Sigmoid colon (tissue), 7 donors: ENCODE results near the gene MRC2. TPM values are rescaled to one million over a fixed set of nuclear protein-coding genes. Genes with fewer than 3 reads are reported as not detected.

Experiments
- DNase-seq: peaks from one replicate; pipeline ENCODE4 v3.0.0-alpha.2; 2019
- H3K27ac ChIP-seq, 4 donors: fragments of 200-600 bp; sonication (generic); one replicate each; pipeline ENCODE4 v1.5.1; 2016 to 2019; ENCODE audit warnings: mild to moderate bottlenecking in 1 of 4
- H3K27me3 ChIP-seq, 3 donors: fragments of 200-600 bp; sonication (generic); one replicate each; pipeline ENCODE4 v1.5.1; 2019; ENCODE audit warnings: mild to moderate bottlenecking in 1 of 3
- H3K36me3 ChIP-seq, 4 donors: fragments of 200-600 bp; sonication (generic); one replicate each; pipeline ENCODE4 v1.5.1; 2016 to 2019
- H3K4me1 ChIP-seq, 4 donors: fragments of 200-600 bp; sonication (generic); one replicate each; pipeline ENCODE4 v1.5.1; 2017 to 2019
- H3K4me3 ChIP-seq, 4 donors: fragments of 200-600 bp; sonication (generic); one replicate each; pipeline ENCODE4 v1.5.1; 2017 to 2019; ENCODE audit warnings: mild to moderate bottlenecking in 2 of 4, moderate library complexity in 1 of 4
- H3K9me3 ChIP-seq, 4 donors: fragments of 200-600 bp in 3 of 4; sonication (generic) in 3 of 4; one replicate each; pipeline versions ENCODE4 v1.5.1 to v1.6.1; 2013 to 2019
- EP300 ChIP-seq, 4 donors: sonication (generic); formaldehyde crosslinking; IDR thresholded peaks; one replicate each; pipeline ENCODE4 v1.6.1; 2017; ENCODE audit warnings: antibody characterized with exemption in 4 of 4
- POLR2A ChIP-seq, 2 donors: fragments of 450-650 bp; IDR thresholded peaks; one replicate each; pipeline ENCODE4 v1.6.1; 2016; ENCODE audit warnings: antibody characterized with exemption in 2 of 2, mild to moderate bottlenecking in 2 of 2, moderate library complexity in 2 of 2
- POLR2AphosphoS5 ChIP-seq, 4 donors: sonication (generic); formaldehyde crosslinking; IDR thresholded peaks; one replicate each; pipeline ENCODE4 v1.6.1; 2017; ENCODE audit warnings: antibody characterized with exemption in 4 of 4
- WGBS, 2 donors: extraction: QIAGEN DNeasy Blood & Tissue Kit; methylation state at CpG; one replicate each; pipeline ENCODE4 v1.1.7; 2013; 5-methylcytosine and 5-hydroxymethylcytosine counted together
- intact Hi-C: fragments of 100-400 bp; cut with DNase I; formaldehyde crosslinking; loops from one replicate; pipeline ENCODE4 v1.15.1; 2023
- polyA plus RNA-seq, 3 donors: library from polyadenylated mRNA; stranded (reverse); fragments of 200-250 nt; gene quantifications; one replicate each; pipeline ENCODE4 v1.2.3, GENCODE V29; 2013
- total RNA-seq, 4 donors: library from RNA; depleted of rRNA; stranded (reverse); fragments of >200 nt; gene quantifications; one replicate each; pipeline ENCODE4 v1.1.0, GENCODE V29; 2016
- TF ChIP-seq, protein P1 (sequence below), 4 experiments: fragments of 450-650 bp in 3 of 4; fragments of 200-600 bp in 1 of 4; IDR thresholded peaks; one replicate each; pipeline ENCODE4 v1.5.1; 2016 to 2019; ENCODE audit warnings: antibody characterized with exemption in 4 of 4, mild to moderate bottlenecking in 3 of 4, moderate library complexity in 2 of 4
- donor health status: healthy with polysubstance abuse.
- donor health status: Bipolar disorder and iron deficiency.
- donor health status: healthy.

Gene MRC2
- total and polyA plus RNA-seq, 7 donors = 2.5 to 94.4 (median 19.6) TPM

- H3K4me3 ChIP-seq = no peak overlapping the region
- no peaks in the 10 kb centered on the region for H3K36me3 ChIP-seq
- WGBS, 2 donors = 69 to 77% methylated on average over 27 of the region's 27 CpGs
- H3K9me3 ChIP-seq = no peaks in the 10 kb centered on the region
- H3K4me1 ChIP-seq = peaks cover 0 to 21% (median 14%) of the 10 kb centered on the region in 4 donors
- TF ChIP-seq, protein P1, sequence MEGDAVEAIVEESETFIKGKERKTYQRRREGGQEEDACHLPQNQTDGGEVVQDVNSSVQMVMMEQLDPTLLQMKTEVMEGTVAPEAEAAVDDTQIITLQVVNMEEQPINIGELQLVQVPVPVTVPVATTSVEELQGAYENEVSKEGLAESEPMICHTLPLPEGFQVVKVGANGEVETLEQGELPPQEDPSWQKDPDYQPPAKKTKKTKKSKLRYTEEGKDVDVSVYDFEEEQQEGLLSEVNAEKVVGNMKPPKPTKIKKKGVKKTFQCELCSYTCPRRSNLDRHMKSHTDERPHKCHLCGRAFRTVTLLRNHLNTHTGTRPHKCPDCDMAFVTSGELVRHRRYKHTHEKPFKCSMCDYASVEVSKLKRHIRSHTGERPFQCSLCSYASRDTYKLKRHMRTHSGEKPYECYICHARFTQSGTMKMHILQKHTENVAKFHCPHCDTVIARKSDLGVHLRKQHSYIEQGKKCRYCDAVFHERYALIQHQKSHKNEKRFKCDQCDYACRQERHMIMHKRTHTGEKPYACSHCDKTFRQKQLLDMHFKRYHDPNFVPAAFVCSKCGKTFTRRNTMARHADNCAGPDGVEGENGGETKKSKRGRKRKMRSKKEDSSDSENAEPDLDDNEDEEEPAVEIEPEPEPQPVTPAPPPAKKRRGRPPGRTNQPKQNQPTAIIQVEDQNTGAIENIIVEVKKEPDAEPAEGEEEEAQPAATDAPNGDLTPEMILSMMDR (IDR thresholded peaks at IDR 0.05) = no peak
- TF ChIP-seq POLR2AphosphoS5 (IDR thresholded peaks at IDR 0.05) = no peak
- TF ChIP-seq POLR2A (IDR thresholded peaks at IDR 0.05) = no peak
- intact Hi-C loops = no loop called here
- peak; percentile 53 for DNase-seq
- H3K27ac ChIP-seq = no peak overlapping the region
- H3K27me3 ChIP-seq = peaks cover 4 to 25% (median 17%) of the 10 kb centered on the region in 3 donors
Measured at GRCh38 chr17:62631936-62632924, 4.8 kb downstream of the MRC2 start.

DNA sequence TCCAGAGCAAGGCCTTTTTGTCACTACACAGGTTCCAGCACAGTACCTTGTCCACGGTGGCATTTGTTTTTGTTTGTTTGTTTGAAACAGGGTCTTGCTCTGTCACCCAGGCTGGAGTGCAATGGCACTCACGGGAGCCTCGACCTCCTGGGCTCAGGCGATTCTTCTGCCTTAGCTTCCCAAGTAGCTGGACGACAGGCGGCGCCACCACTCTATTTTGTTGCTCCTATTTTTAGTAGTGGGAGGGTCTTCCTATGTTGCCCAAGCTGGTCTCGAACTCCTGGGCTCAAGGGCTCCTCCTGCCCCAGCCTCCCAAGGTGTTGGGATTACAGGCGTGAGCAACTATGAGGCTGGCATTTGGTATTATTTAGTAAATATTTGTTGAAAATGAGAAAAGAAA lies 10.3 kb downstream of the MRC2 start:
- no peak overlapping the region for H3K4me3 ChIP-seq
- intact Hi-C loops = no loop called here
- WGBS, 2 donors = 79 to 80% methylated on average over 9 of the region's 9 CpGs
- no peaks in the 10 kb centered on the region for H3K9me3 ChIP-seq
- TF ChIP-seq POLR2AphosphoS5 (IDR thresholded peaks at IDR 0.05) = no peak
- H3K4me1 ChIP-seq = no peaks in the 10 kb centered on the region
- DNase-seq = peak; percentile 36
- H3K36me3 ChIP-seq = no peaks in the 10 kb centered on the region
- H3K27me3 ChIP-seq = no peaks in the 10 kb centered on the region
- no peak overlapping the region for H3K27ac ChIP-seq

GRCh38 chr17:62641153-62641552 lies 13.7 kb downstream of the MRC2 start:
- H3K4me3 ChIP-seq = no peak overlapping the region

DNA sequence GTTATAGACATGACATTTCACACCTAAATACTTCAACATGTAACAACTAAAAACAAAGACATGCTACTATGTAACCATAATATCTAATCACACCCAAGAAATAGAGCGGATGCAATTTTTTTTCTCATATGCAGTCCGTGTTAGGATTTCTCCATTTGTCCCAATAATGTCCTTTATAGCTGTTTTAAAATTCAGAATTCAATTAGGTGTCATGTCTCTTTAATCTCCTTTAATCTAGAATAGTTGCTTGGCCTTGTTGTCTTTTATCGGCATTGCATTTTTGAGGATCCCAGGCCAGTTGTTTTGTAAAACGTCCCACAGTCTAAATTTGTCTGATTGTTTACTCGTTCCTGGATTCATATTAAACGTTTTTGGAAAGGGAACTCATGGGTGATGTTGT lies 14.5 kb downstream of the MRC2 start:
- intact Hi-C loops = no loop called here
- H3K27me3 ChIP-seq = no peaks in the 10 kb centered on the region
- WGBS, 2 donors = 75 to 81% methylated on average over 6 of the region's 6 CpGs
- no peak overlapping the region for H3K27ac ChIP-seq
- H3K4me3 ChIP-seq = no peak overlapping the region
- H3K36me3 ChIP-seq = no peaks in the 10 kb centered on the region
- H3K9me3 ChIP-seq = no peaks in the 10 kb centered on the region
- DNase-seq = no peak
- no peak for TF ChIP-seq POLR2AphosphoS5 (IDR thresholded peaks at IDR 0.05)
- TF ChIP-seq, protein P1 (IDR thresholded peaks at IDR 0.05) = no peak
- TF ChIP-seq POLR2A (IDR thresholded peaks at IDR 0.05) = no peak
- no peak for TF ChIP-seq EP300 (IDR thresholded peaks at IDR 0.05)
- H3K4me1 ChIP-seq = no peaks in the 10 kb centered on the region

More at GRCh38 chr17:62641153-62641552, 13.7 kb downstream of the MRC2 start:
- no peaks in the 10 kb centered on the region for H3K9me3 ChIP-seq
- H3K27ac ChIP-seq = no peak overlapping the region
- H3K27me3 ChIP-seq = no peaks in the 10 kb centered on the region
- WGBS, 2 donors = 83 to 91% methylated on average over 10 of the region's 10 CpGs
- H3K36me3 ChIP-seq = no peaks in the 10 kb centered on the region
- intact Hi-C loops = no loop called here
- TF ChIP-seq POLR2A (IDR thresholded peaks at IDR 0.05) (no peak), EP300 (IDR thresholded peaks at IDR 0.05) (no peak), POLR2AphosphoS5 (IDR thresholded peaks at IDR 0.05) (no peak)
- TF ChIP-seq, protein P1 (IDR thresholded peaks at IDR 0.05) = no peak
- no peak for DNase-seq
- no peaks in the 10 kb centered on the region for H3K4me1 ChIP-seq

DNA sequence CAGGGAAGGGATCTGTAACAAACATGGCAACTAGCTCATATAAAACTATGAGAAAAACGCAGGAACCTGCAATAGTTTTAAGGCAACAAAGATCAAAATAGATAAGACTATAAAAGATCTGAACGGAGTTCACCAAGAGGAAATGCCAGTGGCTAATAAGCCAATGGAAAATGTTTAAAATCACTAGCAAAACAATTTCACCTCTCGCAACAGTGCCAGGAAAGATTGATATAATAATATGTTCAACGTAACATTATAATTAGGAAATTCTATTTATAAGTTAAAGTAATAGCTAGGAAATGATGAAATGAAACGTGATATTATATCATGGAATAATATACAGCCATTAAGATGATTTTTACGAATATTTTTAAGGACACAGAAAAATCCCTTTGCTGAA lies 16.0 kb downstream of the MRC2 start:
- no peaks in the 10 kb centered on the region for H3K27me3 ChIP-seq
- intact Hi-C loops = no loop called here
- no peak overlapping the region for H3K4me3 ChIP-seq
- H3K9me3 ChIP-seq = no peaks in the 10 kb centered on the region
- H3K36me3 ChIP-seq = no peaks in the 10 kb centered on the region
- DNase-seq = no peak
- no peaks in the 10 kb centered on the region for H3K4me1 ChIP-seq
- H3K27ac ChIP-seq = no peak overlapping the region
- TF ChIP-seq, protein P1 (IDR thresholded peaks at IDR 0.05) = no peak
- TF ChIP-seq EP300 (IDR thresholded peaks at IDR 0.05) (no peak), POLR2A (IDR thresholded peaks at IDR 0.05) (no peak), POLR2AphosphoS5 (IDR thresholded peaks at IDR 0.05) (no peak)
- 74 to 79% methylated on average over 6 of the region's 6 CpGs for WGBS, 2 donors
